SIG-M5 (cell line): ENCODE results near the gene FER.
"Not testable (repeated sequence)": the region's sequence is repeated elsewhere in the genome, so short reads cannot be mapped to it uniquely, and the experiment has no call there.

Experiments used
- DNase-seq: peaks from one replicate; lab custom pipeline; 2025; lab: John Stamatoyannopoulos, UW

Gene FER

GRCh38 chr5:108957333-108957732 is 209.6 kb downstream of the FER start:
- no peak for DNase-seq

- no peak for DNase-seq
Observed at GRCh38 chr5:108966910-108967309, 219.2 kb downstream of the FER start.

GRCh38 chr5:108974594-108974993 is 226.9 kb downstream of the FER start:
- no peak for DNase-seq

- no peak for DNase-seq
Observed at GRCh38 chr5:108975697-108976096, 228.0 kb downstream of the FER start.

GRCh38 chr5:108983461-108984092 is 235.9 kb downstream of the FER start:
- DNase-seq, result no peak

- no peak for DNase-seq
Observed at GRCh38 chr5:108989761-108990392, 242.2 kb downstream of the FER start.

GRCh38 chr5:108992396-108993085 is 244.8 kb downstream of the FER start:
- DNase-seq, result not testable (repeated sequence)

GRCh38 chr5:108993440-108993839 is 245.7 kb downstream of the FER start:
- not testable (repeated sequence) for DNase-seq

GRCh38 chr5:108997720-108998119 is 250.0 kb downstream of the FER start:
- no peak for DNase-seq

GRCh38 chr5:108998216-108998615 is 250.5 kb downstream of the FER start:
- no peak for DNase-seq

GRCh38 chr5:109003928-109004327 is 256.2 kb downstream of the FER start:
- no peak for DNase-seq

GRCh38 chr5:109005297-109006009 is 257.8 kb downstream of the FER start:
- DNase-seq, result no peak

- no peak for DNase-seq
Observed at GRCh38 chr5:109006129-109006528, 258.4 kb downstream of the FER start.

GRCh38 chr5:109016300-109016699 is 268.6 kb downstream of the FER start:
- no peak for DNase-seq

GRCh38 chr5:109022056-109022455 is 274.4 kb downstream of the FER start:
- DNase-seq, result no peak

GRCh38 chr5:109025729-109026128 is 278.0 kb downstream of the FER start:
- not testable (repeated sequence) for DNase-seq

- no peak for DNase-seq
Observed at GRCh38 chr5:109027983-109028607, 280.4 kb downstream of the FER start.

- DNase-seq, result no peak
Observed at GRCh38 chr5:109028608-109029299, 281.1 kb downstream of the FER start.

GRCh38 chr5:109029847-109030246 is 282.1 kb downstream of the FER start:
- no peak for DNase-seq

- DNase-seq, result no peak
Observed at GRCh38 chr5:109030360-109031143, 282.9 kb downstream of the FER start.

GRCh38 chr5:109034306-109034705 is 286.6 kb downstream of the FER start:
- DNase-seq, result no peak
